SK-N-SH (cell line): ENCODE data around the gene GALE. TPM values are rescaled to one million over a fixed set of nuclear protein-coding genes. Genes with fewer than 3 reads are reported as not detected.

Experiments used
- CTCF ChIA-PET: fragments of 300-600, 350-600 bp; formaldehyde crosslinking; extraction: SDS; loops from one replicate; lab custom pipeline; 2021; lab: Yijun Ruan, JAX
- POLR2A ChIA-PET: fragments of 350-600 bp; sonication (Branson Sonifier 250); formaldehyde crosslinking; extraction: SDS; loops from one replicate; lab custom pipeline; 2020; ENCODE audit warnings: antibody characterized with exemption, inconsistent platforms; lab: Yijun Ruan, JAX
- DNase-seq: peaks from one replicate; pipeline ENCODE4 v3.0.0; 2012
- H2AFZ ChIP-seq: fragments of 200-600 bp; sonication (generic); 2 replicates; pipeline ENCODE4 v1.8.1; 2016; ENCODE audit warnings: antibody characterized with exemption, mild to moderate bottlenecking, low read depth
- H3F3A ChIP-seq: fragments of 200-600 bp; sonication (generic); replicated peaks from 2 replicates; pipeline ENCODE3; 2016; ENCODE audit warnings: antibody characterized with exemption, mild to moderate bottlenecking; ENCODE audit not compliant: insufficient read depth
- H3K27ac ChIP-seq, 2 experiments: fragments of 200-500 bp in 1 of 2; fragments of 200-600 bp in 1 of 2; sonication (Bioruptor generic) in 1 of 2; sonication (generic), shearing (Covaris generic) in 1 of 2; 2 replicates each; pipeline versions ENCODE4 v1.5.1 to v1.6.1; 2014 to 2016; ENCODE audit warnings: low read depth in 2 of 2, inconsistent platforms in 1 of 2, low read length in 1 of 2, mild to moderate bottlenecking in 1 of 2, mixed read lengths in 1 of 2
- H3K27me3 ChIP-seq: fragments of 200-600 bp; sonication (generic), shearing (Covaris generic); 2 replicates; pipeline ENCODE4 v1.6.1; 2016; ENCODE audit warnings: mixed run types; ENCODE audit not compliant: insufficient read depth
- H3K36me3 ChIP-seq, 2 experiments: fragments of 200-500 bp in 1 of 2; fragments of 200-600 bp in 1 of 2; sonication (Bioruptor generic) in 1 of 2; sonication (generic) in 1 of 2; replicated peaks in 1 of 2; 2 replicates each; pipeline versions ENCODE3 to v1.5.1; 2014 to 2016; ENCODE audit warnings: low read length in 1 of 2, mild to moderate bottlenecking in 1 of 2; ENCODE audit not compliant: insufficient read depth in 2 of 2, control insufficient read depth in 1 of 2
- H3K4me1 ChIP-seq, 2 experiments: fragments of 200-500 bp in 1 of 2; fragments of 200-600 bp in 1 of 2; sonication (Bioruptor generic) in 1 of 2; sonication (generic), shearing (Covaris generic) in 1 of 2; 2 replicates each; pipeline versions ENCODE4 v1.5.1 to v1.6.1; 2014 to 2016; ENCODE audit warnings: low read depth in 1 of 2, low read length in 1 of 2, mixed run types in 1 of 2; ENCODE audit not compliant: insufficient read depth in 2 of 2, control insufficient read depth in 1 of 2
- H3K4me2 ChIP-seq: fragments of 200-600 bp; sonication (generic), shearing (Covaris generic); 2 replicates; pipeline ENCODE4 v1.6.1; 2017; ENCODE audit warnings: mixed run types
- H3K4me3 ChIP-seq, 2 experiments: fragments of 200-500 bp in 1 of 2; fragments of 200-600 bp in 1 of 2; sonication (Bioruptor generic) in 1 of 2; sonication (generic), shearing (Covaris generic) in 1 of 2; 2 replicates each; pipeline versions ENCODE4 v1.5.1 to v1.8.1; 2014 to 2016; ENCODE audit warnings: low read depth in 2 of 2, inconsistent platforms in 1 of 2, low read length in 1 of 2, mild to moderate bottlenecking in 1 of 2, mixed read lengths in 1 of 2, moderate library complexity in 1 of 2
- H3K79me2 ChIP-seq: fragments of 200-600 bp; sonication (generic); 2 replicates; pipeline ENCODE4 v1.8.1; 2017; ENCODE audit warnings: mild to moderate bottlenecking; ENCODE audit not compliant: insufficient read depth
- H3K9ac ChIP-seq: fragments of 200-600 bp; sonication (generic); 2 replicates; pipeline ENCODE4 v1.6.1; 2017; ENCODE audit warnings: mixed run types
- H3K9me2 ChIP-seq: fragments of 200-600 bp; sonication (generic); 2 replicates; pipeline ENCODE4 v1.6.1; 2017; ENCODE audit warnings: mixed run types
- H3K9me3 ChIP-seq: fragments of 200-600 bp; sonication (generic); 2 replicates; pipeline ENCODE4 v1.6.1; 2017; ENCODE audit warnings: mixed run types, mild to moderate bottlenecking, moderate library complexity
- H4K20me1 ChIP-seq: fragments of 200-600 bp; sonication (generic); 2 replicates; pipeline ENCODE4 v1.6.1; 2017; ENCODE audit warnings: mild to moderate bottlenecking, mixed run types; ENCODE audit not compliant: insufficient read depth
- CHD2 ChIP-seq: fragments of 150-350 bp; IDR thresholded peaks from 2 replicates; pipeline ENCODE4 v1.6.1; 2018; ENCODE audit warnings: low read length; ENCODE audit not compliant: partially characterized antibody
- EZH2phosphoT487 ChIP-seq: fragments of 200-600 bp; sonication (generic); IDR thresholded peaks from 2 replicates; pipeline ENCODE4 v1.6.1; 2017; ENCODE audit warnings: low read depth, mixed run types, mild to moderate bottlenecking, antibody characterized with exemption, moderate library complexity, borderline replicate concordance
- FOSL2 ChIP-seq: IDR thresholded peaks from 2 replicates; pipeline ENCODE4 v1.4.0; 2012; ENCODE audit warnings: low read depth, mild to moderate bottlenecking, moderate library complexity, borderline replicate concordance
- FOXM1 ChIP-seq: IDR thresholded peaks from 2 replicates; pipeline ENCODE4 v1.4.0; 2012; ENCODE audit warnings: low read depth, mild to moderate bottlenecking
- GABPA ChIP-seq: IDR thresholded peaks from 2 replicates; pipeline ENCODE4 v1.4.0; 2012; ENCODE audit warnings: low read depth, mild to moderate bottlenecking
- JUND ChIP-seq: IDR thresholded peaks from 2 replicates; pipeline ENCODE4 v1.4.0; 2012
- POLR2AphosphoS5 ChIP-seq: IDR thresholded peaks from 2 replicates; pipeline ENCODE4 v1.6.1; 2012; ENCODE audit warnings: low read depth, low read length
- RAD21 ChIP-seq: IDR thresholded peaks from 2 replicates; pipeline ENCODE4 v1.6.1; 2012; ENCODE audit warnings: mild to moderate bottlenecking, low read length
- RCOR1 ChIP-seq: fragments of 150-350 bp; IDR thresholded peaks from 2 replicates; pipeline ENCODE4 v1.6.1; 2017; ENCODE audit warnings: antibody characterized with exemption, low read length
- RFX5 ChIP-seq: IDR thresholded peaks from 2 replicates; pipeline ENCODE4 v1.6.1; 2012; ENCODE audit warnings: mild to moderate bottlenecking, improper control_type of control experiment, low read length
- SMC3 ChIP-seq: IDR thresholded peaks from 2 replicates; pipeline ENCODE4 v1.6.1; 2012; ENCODE audit warnings: low read depth, low read length, improper control_type of control experiment
- TAF1 ChIP-seq: IDR thresholded peaks from 2 replicates; pipeline ENCODE4 v1.6.1; 2012; ENCODE audit warnings: low read depth, mild to moderate bottlenecking, low read length, moderate library complexity, borderline replicate concordance
- WGBS: methylation state at CpG from one replicate; pipeline ENCODE4 v1.1.6; 2017; ENCODE audit warnings: low lambda C conversion rate; 5-methylcytosine and 5-hydroxymethylcytosine counted together
- polyA plus RNA-seq, 3 experiments: library from polyadenylated mRNA; depleted of rRNA; stranded (reverse); fragments of >200 nt; gene quantifications; 2 replicates each; pipeline ENCODE4 v1.2.3, GENCODE V29; 2012
- TF ChIP-seq, protein P1 (sequence below): fragments of 150-350 bp; IDR thresholded peaks from 2 replicates; pipeline ENCODE4 v1.6.1; 2017; ENCODE audit warnings: antibody characterized with exemption, low read length, low read depth, borderline replicate concordance
- TF ChIP-seq, protein P2 (sequence below): fragments of 200-600 bp; sonication (generic); IDR thresholded peaks from 2 replicates; pipeline ENCODE4 v1.6.1; 2017; ENCODE audit warnings: antibody characterized with exemption, mild to moderate bottlenecking, moderate library complexity
- TF ChIP-seq, protein P3 (sequence below): IDR thresholded peaks from 2 replicates; pipeline ENCODE4; 2012
- TF ChIP-seq, protein P4 (sequence below): fragments of 150-350 bp; IDR thresholded peaks from 2 replicates; pipeline ENCODE4 v1.6.1; 2016; ENCODE audit warnings: mild to moderate bottlenecking, low read depth, low read length
- TF ChIP-seq, protein P5 (sequence below): IDR thresholded peaks from 2 replicates; pipeline ENCODE4 v1.6.1; 2012; ENCODE audit warnings: mild to moderate bottlenecking, low read depth, low read length, moderate library complexity
- TF ChIP-seq, protein P6 (sequence below): IDR thresholded peaks from 2 replicates; pipeline ENCODE4 v1.4.0; 2012; ENCODE audit warnings: low read depth, borderline replicate concordance

The GALE gene
- polyA plus RNA-seq, 1 of the 3 experiments (the other 2 are of a cell fraction) = 71.7 TPM

DNA sequence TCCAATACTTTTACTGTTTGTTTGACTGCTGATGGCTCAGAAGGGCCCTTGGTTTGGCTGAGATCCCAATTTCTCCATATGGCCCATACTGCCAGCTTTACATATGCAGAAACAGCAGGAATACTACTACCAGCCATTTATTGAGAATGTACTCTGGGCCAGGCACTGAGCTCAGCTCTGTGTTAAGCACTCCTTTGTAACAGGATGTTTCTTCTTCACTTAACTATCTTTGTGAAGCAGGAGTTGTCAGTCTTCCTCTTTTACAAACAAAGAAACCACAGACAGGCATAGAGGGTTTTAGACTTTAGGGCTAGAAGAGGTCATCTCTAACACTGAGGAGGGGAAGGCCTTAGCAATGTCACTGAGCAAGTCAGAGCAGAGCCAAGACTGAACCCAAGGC lies 16.4 kb upstream of the GALE start (continued):
- TF ChIP-seq RFX5 (no peak), SMC3 (no peak), CHD2 (no peak), FOSL2 (no peak), RAD21 (no peak), GABPA (no peak), RCOR1 (no peak), EZH2phosphoT487 (no peak), JUND (no peak)
- TF ChIP-seq, protein P1, sequence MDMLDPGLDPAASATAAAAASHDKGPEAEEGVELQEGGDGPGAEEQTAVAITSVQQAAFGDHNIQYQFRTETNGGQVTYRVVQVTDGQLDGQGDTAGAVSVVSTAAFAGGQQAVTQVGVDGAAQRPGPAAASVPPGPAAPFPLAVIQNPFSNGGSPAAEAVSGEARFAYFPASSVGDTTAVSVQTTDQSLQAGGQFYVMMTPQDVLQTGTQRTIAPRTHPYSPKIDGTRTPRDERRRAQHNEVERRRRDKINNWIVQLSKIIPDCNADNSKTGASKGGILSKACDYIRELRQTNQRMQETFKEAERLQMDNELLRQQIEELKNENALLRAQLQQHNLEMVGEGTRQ = no peak
- TF ChIP-seq, protein P2, sequence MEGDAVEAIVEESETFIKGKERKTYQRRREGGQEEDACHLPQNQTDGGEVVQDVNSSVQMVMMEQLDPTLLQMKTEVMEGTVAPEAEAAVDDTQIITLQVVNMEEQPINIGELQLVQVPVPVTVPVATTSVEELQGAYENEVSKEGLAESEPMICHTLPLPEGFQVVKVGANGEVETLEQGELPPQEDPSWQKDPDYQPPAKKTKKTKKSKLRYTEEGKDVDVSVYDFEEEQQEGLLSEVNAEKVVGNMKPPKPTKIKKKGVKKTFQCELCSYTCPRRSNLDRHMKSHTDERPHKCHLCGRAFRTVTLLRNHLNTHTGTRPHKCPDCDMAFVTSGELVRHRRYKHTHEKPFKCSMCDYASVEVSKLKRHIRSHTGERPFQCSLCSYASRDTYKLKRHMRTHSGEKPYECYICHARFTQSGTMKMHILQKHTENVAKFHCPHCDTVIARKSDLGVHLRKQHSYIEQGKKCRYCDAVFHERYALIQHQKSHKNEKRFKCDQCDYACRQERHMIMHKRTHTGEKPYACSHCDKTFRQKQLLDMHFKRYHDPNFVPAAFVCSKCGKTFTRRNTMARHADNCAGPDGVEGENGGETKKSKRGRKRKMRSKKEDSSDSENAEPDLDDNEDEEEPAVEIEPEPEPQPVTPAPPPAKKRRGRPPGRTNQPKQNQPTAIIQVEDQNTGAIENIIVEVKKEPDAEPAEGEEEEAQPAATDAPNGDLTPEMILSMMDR = no peak
- TF ChIP-seq, protein P3, sequence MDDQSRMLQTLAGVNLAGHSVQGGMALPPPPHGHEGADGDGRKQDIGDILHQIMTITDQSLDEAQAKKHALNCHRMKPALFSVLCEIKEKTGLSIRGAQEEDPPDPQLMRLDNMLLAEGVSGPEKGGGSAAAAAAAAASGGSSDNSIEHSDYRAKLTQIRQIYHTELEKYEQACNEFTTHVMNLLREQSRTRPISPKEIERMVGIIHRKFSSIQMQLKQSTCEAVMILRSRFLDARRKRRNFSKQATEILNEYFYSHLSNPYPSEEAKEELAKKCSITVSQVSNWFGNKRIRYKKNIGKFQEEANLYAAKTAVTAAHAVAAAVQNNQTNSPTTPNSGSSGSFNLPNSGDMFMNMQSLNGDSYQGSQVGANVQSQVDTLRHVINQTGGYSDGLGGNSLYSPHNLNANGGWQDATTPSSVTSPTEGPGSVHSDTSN = no peak
- TF ChIP-seq, protein P4, sequence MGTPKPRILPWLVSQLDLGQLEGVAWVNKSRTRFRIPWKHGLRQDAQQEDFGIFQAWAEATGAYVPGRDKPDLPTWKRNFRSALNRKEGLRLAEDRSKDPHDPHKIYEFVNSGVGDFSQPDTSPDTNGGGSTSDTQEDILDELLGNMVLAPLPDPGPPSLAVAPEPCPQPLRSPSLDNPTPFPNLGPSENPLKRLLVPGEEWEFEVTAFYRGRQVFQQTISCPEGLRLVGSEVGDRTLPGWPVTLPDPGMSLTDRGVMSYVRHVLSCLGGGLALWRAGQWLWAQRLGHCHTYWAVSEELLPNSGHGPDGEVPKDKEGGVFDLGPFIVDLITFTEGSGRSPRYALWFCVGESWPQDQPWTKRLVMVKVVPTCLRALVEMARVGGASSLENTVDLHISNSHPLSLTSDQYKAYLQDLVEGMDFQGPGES = no peak

DNA sequence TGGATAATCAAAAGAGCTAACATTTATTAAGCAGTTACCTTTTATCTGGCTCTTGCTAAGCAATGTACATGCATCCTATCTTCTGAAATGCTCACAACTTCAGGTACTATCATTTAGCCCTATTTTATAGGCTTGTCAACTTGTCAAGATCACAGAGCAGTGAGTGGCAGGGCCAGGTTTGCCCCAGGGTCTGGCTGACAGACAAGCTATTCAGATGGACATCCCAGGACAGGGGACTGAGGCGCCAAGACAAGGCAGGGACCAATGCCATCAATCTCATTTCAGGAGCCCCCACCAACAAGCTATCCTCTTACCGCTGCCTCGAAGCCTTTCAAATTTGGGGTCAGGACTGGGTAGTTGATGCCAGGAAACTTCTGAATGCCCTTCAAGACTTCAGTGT lies 15.8 kb upstream of the GALE start:
- Histone ChIP-seq H3F3A (no peaks in the 10 kb centered on the region), H3K4me3 (no peak overlapping the region), H3K4me2 (no peak overlapping the region), H3K9ac (no peak overlapping the region), H3K79me2 (no peaks in the 10 kb centered on the region), H3K4me1 (no peaks in the 10 kb centered on the region), H2AFZ (no peak overlapping the region), H3K27me3 (no peaks in the 10 kb centered on the region), H3K27ac (no peak overlapping the region), H4K20me1 (no peaks in the 10 kb centered on the region), H3K36me3 (peaks cover 13 to 20% of the 10 kb centered on the region in 2 experiments), H3K9me3 (no peaks in the 10 kb centered on the region), H3K9me2 (no peaks in the 10 kb centered on the region)
- POLR2A ChIA-PET = interaction anchor here (0.6 to 1.0 kb wide), 2 partner anchors 9 to 107 kb away, joined by 3 to 4 read pairs; partner anchors contain the start of gene HMGCL
- CTCF ChIA-PET = interaction anchor here (1.1 to 4.4 kb wide), 5 partner anchors 9 to 103 kb away, joined by 3 to 18 read pairs (median 4); partner anchors contain the start of genes FUCA1 and HMGCL
- 100% methylated on average over 3 of the region's 3 CpGs for WGBS
- no peak for DNase-seq
- TF ChIP-seq, protein P5, sequence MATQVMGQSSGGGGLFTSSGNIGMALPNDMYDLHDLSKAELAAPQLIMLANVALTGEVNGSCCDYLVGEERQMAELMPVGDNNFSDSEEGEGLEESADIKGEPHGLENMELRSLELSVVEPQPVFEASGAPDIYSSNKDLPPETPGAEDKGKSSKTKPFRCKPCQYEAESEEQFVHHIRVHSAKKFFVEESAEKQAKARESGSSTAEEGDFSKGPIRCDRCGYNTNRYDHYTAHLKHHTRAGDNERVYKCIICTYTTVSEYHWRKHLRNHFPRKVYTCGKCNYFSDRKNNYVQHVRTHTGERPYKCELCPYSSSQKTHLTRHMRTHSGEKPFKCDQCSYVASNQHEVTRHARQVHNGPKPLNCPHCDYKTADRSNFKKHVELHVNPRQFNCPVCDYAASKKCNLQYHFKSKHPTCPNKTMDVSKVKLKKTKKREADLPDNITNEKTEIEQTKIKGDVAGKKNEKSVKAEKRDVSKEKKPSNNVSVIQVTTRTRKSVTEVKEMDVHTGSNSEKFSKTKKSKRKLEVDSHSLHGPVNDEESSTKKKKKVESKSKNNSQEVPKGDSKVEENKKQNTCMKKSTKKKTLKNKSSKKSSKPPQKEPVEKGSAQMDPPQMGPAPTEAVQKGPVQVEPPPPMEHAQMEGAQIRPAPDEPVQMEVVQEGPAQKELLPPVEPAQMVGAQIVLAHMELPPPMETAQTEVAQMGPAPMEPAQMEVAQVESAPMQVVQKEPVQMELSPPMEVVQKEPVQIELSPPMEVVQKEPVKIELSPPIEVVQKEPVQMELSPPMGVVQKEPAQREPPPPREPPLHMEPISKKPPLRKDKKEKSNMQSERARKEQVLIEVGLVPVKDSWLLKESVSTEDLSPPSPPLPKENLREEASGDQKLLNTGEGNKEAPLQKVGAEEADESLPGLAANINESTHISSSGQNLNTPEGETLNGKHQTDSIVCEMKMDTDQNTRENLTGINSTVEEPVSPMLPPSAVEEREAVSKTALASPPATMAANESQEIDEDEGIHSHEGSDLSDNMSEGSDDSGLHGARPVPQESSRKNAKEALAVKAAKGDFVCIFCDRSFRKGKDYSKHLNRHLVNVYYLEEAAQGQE = no peak
- TF ChIP-seq, protein P6, sequence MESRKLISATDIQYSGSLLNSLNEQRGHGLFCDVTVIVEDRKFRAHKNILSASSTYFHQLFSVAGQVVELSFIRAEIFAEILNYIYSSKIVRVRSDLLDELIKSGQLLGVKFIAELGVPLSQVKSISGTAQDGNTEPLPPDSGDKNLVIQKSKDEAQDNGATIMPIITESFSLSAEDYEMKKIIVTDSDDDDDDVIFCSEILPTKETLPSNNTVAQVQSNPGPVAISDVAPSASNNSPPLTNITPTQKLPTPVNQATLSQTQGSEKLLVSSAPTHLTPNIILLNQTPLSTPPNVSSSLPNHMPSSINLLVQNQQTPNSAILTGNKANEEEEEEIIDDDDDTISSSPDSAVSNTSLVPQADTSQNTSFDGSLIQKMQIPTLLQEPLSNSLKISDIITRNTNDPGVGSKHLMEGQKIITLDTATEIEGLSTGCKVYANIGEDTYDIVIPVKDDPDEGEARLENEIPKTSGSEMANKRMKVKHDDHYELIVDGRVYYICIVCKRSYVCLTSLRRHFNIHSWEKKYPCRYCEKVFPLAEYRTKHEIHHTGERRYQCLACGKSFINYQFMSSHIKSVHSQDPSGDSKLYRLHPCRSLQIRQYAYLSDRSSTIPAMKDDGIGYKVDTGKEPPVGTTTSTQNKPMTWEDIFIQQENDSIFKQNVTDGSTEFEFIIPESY = no peak
- TF ChIP-seq FOXM1 (no peak), JUND (no peak), TAF1 (no peak), POLR2AphosphoS5 (no peak), RFX5 (no peak)
- TF ChIP-seq, protein P1 = no peak
- TF ChIP-seq, protein P3 = no peak
